WTC11 (cell line): ENCODE measurements around the gene BMX.

Source experiments
- ATF3 ChIP-seq: sonication (generic); formaldehyde crosslinking; conservative IDR thresholded peaks from 2 replicates; pipeline ENCODE4 v1.8.1; 2022; ENCODE audit warnings: mild to moderate bottlenecking, missing genetic modification reagents
- OVOL2 ChIP-seq: fragments of 250-450 bp; sonication (Bioruptor Pico); IDR thresholded peaks from 2 replicates; pipeline ENCODE4 v1.9.0; 2021; ENCODE audit warnings: mild to moderate bottlenecking, borderline replicate concordance
- TEAD4 ChIP-seq: sonication (generic); formaldehyde crosslinking; IDR thresholded peaks from 2 replicates; pipeline ENCODE4 v1.8.0; 2022; ENCODE audit warnings: mild to moderate bottlenecking, missing genetic modification reagents
- ZSCAN18 ChIP-seq: fragments of 250-450 bp; sonication (Bioruptor Pico); IDR thresholded peaks from 2 replicates; pipeline ENCODE4 v2.1.2; 2022; ENCODE audit warnings: mild to moderate bottlenecking, moderate library complexity

- TF ChIP-seq TEAD4 (CRISPR knock-in tag) (no peak), ZSCAN18 (CRISPR knock-in tag) (no peak), ATF3 (CRISPR knock-in tag) (no peak), OVOL2 (CRISPR knock-in tag) (no peak)
Observed at GRCh38 chrX:15507005-15507404, 6.4 kb downstream of the BMX start.
